Measurements from ENCODE around the gene LTF. TPM values are rescaled to one million over a fixed set of nuclear protein-coding genes. Genes with fewer than 3 reads are reported as not detected.

The LTF gene
- total RNA-seq, 2 experiments from 2014 or later = not detected

GRCh38 chr3:46489875-46490274 is 25.2 kb upstream of the LTF start:
- Mint-ChIP-seq H3K4me1 (ENCODE audit: low read depth) (peaks cover 19% of the 10 kb centered on the region), H3K4me3 (peak overlapping the region; percentile 2), H3K27me3 (no peaks in the 10 kb centered on the region), H3K36me3 (ENCODE audit: low read depth) (no peaks in the 10 kb centered on the region), H3K27ac (peak overlapping the region; percentile 62), H3K9me3 (no peaks in the 10 kb centered on the region)
- Histone ChIP-seq H3K36me3 (ENCODE audit: insufficient read depth, low read length) (no peaks in the 10 kb centered on the region), H3K9me3 (ENCODE audit: control insufficient read depth in 1 of 2, insufficient read depth in 1 of 2, low read length in 2 of 2) (no peaks in the 10 kb centered on the region), H3K4me1 (ENCODE audit: insufficient read depth, low read length) (peaks cover 15% of the 10 kb centered on the region), H3K4me3 (ENCODE audit: low read length) (no peak overlapping the region), H3K27ac (ENCODE audit: low read depth in 1 of 2, low read length in 2 of 2) (no peak overlapping the region), H3K27me3 (ENCODE audit: control insufficient read depth in 1 of 2, insufficient read depth in 2 of 2, low read length in 2 of 2) (no peaks in the 10 kb centered on the region)
- peak in 3 of 14 experiments; percentile 9 to 39 (median 26) for DNase-seq
- ChIA-PET CTCF (interaction anchor here (2.1 to 6.5 kb wide), 10 partner anchors 23 to 138 kb away, joined by 5 to 243 read pairs (median 29); no protein-coding TSS in a partner anchor), POLR2A (interaction anchor here (0.7 to 3.1 kb wide), 5 partner anchors 10 to 140 kb away, joined by 3 to 45 read pairs (median 24); no protein-coding TSS in a partner anchor)
- no peak for TF ChIP-seq CTCF (IDR thresholded peaks at IDR 0.05)
- intact Hi-C loops (cut with DNase I, micrococcal nuclease) = loop anchor here in 1 of 2 experiments (5.0 kb wide), 1 partner anchor 407 kb away; no protein-coding TSS in a partner anchor
- ATAC-seq (ENCODE audit: poor library complexity) = peak; percentile 57

- no peaks in the 10 kb centered on the region for H3K9me3 Mint-ChIP-seq
- H3K4me3 Mint-ChIP-seq = peak overlapping the region; percentile 30
- peak overlapping the region; percentile 62 for H3K27ac Mint-ChIP-seq
- no peaks in the 10 kb centered on the region for H3K36me3 ChIP-seq (ENCODE audit: insufficient read depth, low read length)
- H3K4me1 Mint-ChIP-seq (ENCODE audit: low read depth) = peaks cover 19% of the 10 kb centered on the region
- ChIA-PET CTCF (interaction anchor here (0.8 to 6.5 kb wide), 27 partner anchors 9 to 648 kb away, joined by 3 to 243 read pairs (median 9); partner anchors contain the start of genes CCR5, LZTFL1 and RTP3), POLR2A (interaction anchor here (0.6 to 3.1 kb wide), 8 partner anchors 11 to 144 kb away, joined by 3 to 45 read pairs (median 6); no protein-coding TSS in a partner anchor)
- H3K4me3 ChIP-seq (ENCODE audit: low read length) = no peak overlapping the region
- H3K9me3 ChIP-seq (ENCODE audit: control insufficient read depth in 1 of 2, insufficient read depth in 1 of 2, low read length in 2 of 2) = no peaks in the 10 kb centered on the region
- H3K27me3 ChIP-seq (ENCODE audit: control insufficient read depth in 1 of 2, insufficient read depth in 2 of 2, low read length in 2 of 2) = no peaks in the 10 kb centered on the region
- intact Hi-C loops (cut with DNase I, micrococcal nuclease) = loop anchor here in 1 of 2 experiments (5.0 kb wide), 1 partner anchor 408 kb away; no protein-coding TSS in a partner anchor
- no peak overlapping the region for H3K27ac ChIP-seq (ENCODE audit: low read depth in 1 of 2, low read length in 2 of 2)
- H3K4me1 ChIP-seq (ENCODE audit: insufficient read depth, low read length) = peaks cover 15% of the 10 kb centered on the region
- no peaks in the 10 kb centered on the region for H3K27me3 Mint-ChIP-seq
- no peak for ATAC-seq (ENCODE audit: poor library complexity)
- DNase-seq = no peak
- no peak for TF ChIP-seq CTCF (IDR thresholded peaks at IDR 0.05)
- H3K36me3 Mint-ChIP-seq (ENCODE audit: low read depth) = no peaks in the 10 kb centered on the region
Observed at GRCh38 chr3:46489381-46489780, 24.7 kb upstream of the LTF start.

GRCh38 chr3:46488735-46489361 is 24.1 kb upstream of the LTF start:
- Mint-ChIP-seq H3K9me3 (no peaks in the 10 kb centered on the region), H3K4me1 (ENCODE audit: low read depth) (peaks cover 19% of the 10 kb centered on the region), H3K36me3 (ENCODE audit: low read depth) (no peaks in the 10 kb centered on the region), H3K27ac (peak overlapping the region; percentile 62), H3K4me3 (peak overlapping the region; percentile 30), H3K27me3 (no peaks in the 10 kb centered on the region)
- Histone ChIP-seq H3K4me3 (ENCODE audit: low read length) (peak overlapping the region; percentile 46), H3K27me3 (ENCODE audit: control insufficient read depth in 1 of 2, insufficient read depth in 2 of 2, low read length in 2 of 2) (no peaks in the 10 kb centered on the region), H3K27ac (ENCODE audit: low read depth in 1 of 2, low read length in 2 of 2) (no peak overlapping the region), H3K9me3 (ENCODE audit: control insufficient read depth in 1 of 2, insufficient read depth in 1 of 2, low read length in 2 of 2) (no peaks in the 10 kb centered on the region), H3K4me1 (ENCODE audit: insufficient read depth, low read length) (peaks cover 15% of the 10 kb centered on the region), H3K36me3 (ENCODE audit: insufficient read depth, low read length) (no peaks in the 10 kb centered on the region)
- ChIA-PET POLR2A (interaction anchor here (0.6 to 3.1 kb wide), 14 partner anchors 11 to 291 kb away, joined by 3 to 45 read pairs (median 4); no protein-coding TSS in a partner anchor), CTCF (interaction anchor here (0.6 to 6.5 kb wide), 54 partner anchors 9 to 647 kb away, joined by 3 to 243 read pairs (median 4); partner anchors contain the start of genes CCR5, CXCR6, LZTFL1 and RTP3)
- peak; percentile 100 for TF ChIP-seq CTCF (IDR thresholded peaks at IDR 0.05)
- intact Hi-C loops (cut with DNase I, micrococcal nuclease) = loop anchor here (1.0 to 5.0 kb wide), 4 partner anchors 50 to 408 kb away; no protein-coding TSS in a partner anchor
- peak; percentile 96 for ATAC-seq (ENCODE audit: poor library complexity)
- DNase-seq = peak; percentile 88 to 98 (median 94)
